Fibroblast of skin of left quadriceps (primary cell): ENCODE results near the gene RAD51AP2.
"Not testable (repeated sequence)": the region's sequence is repeated elsewhere in the genome, so short reads cannot be mapped to it uniquely, and the experiment has no call there.

Experiments
- DNase-seq, 2 experiments: peaks; one replicate each; pipeline ENCODE4 v3.0.0-alpha.2; 2013; ENCODE audit warnings: low read depth in 2 of 2

RAD51AP2 gene

GRCh38 chr2:17518212-17519154 lies at the start of gene RAD51AP2:
RAD51AP2 (minus strand) TSS chr2:17518440; CDS start chr2:17518415, 25 bp downstream.
- DNase-seq, result peak; percentile 61 to 71

GRCh38 chr2:17565726-17566125 lies 47.5 kb upstream of the RAD51AP2 start:
- not testable (repeated sequence) for DNase-seq

GRCh38 chr2:17558878-17559277 lies 40.6 kb upstream of the RAD51AP2 start:
- DNase-seq, result no peak

GRCh38 chr2:17558053-17558452 lies 39.8 kb upstream of the RAD51AP2 start:
- DNase-seq, result no peak

- DNase-seq, result no peak
Observed at GRCh38 chr2:17557596-17557995, 39.4 kb upstream of the RAD51AP2 start.

- no peak for DNase-seq
Observed at GRCh38 chr2:17555150-17555549, 36.9 kb upstream of the RAD51AP2 start.

- DNase-seq, result no peak
Observed at GRCh38 chr2:17550907-17551306, 32.7 kb upstream of the RAD51AP2 start.

GRCh38 chr2:17547737-17548136 lies 29.5 kb upstream of the RAD51AP2 start:
- DNase-seq, result no peak

GRCh38 chr2:17547237-17547636 lies 29.0 kb upstream of the RAD51AP2 start:
- DNase-seq, result no peak

- no peak for DNase-seq
Observed at GRCh38 chr2:17545680-17546613, 27.7 kb upstream of the RAD51AP2 start.

GRCh38 chr2:17544256-17544655 lies 26.0 kb upstream of the RAD51AP2 start:
- DNase-seq, result peak; percentile 93

- peak; percentile 45 to 55 for DNase-seq
Observed at GRCh38 chr2:17543848-17544247, 25.6 kb upstream of the RAD51AP2 start.

GRCh38 chr2:17543131-17543660 lies 25.0 kb upstream of the RAD51AP2 start:
- no peak for DNase-seq

GRCh38 chr2:17542471-17542870 lies 24.2 kb upstream of the RAD51AP2 start:
- DNase-seq, result no peak

- DNase-seq, result no peak
Observed at GRCh38 chr2:17541531-17541950, 23.3 kb upstream of the RAD51AP2 start.

- DNase-seq, result no peak
Observed at GRCh38 chr2:17540813-17541530, 22.7 kb upstream of the RAD51AP2 start.

GRCh38 chr2:17540093-17540812 lies 22.0 kb upstream of the RAD51AP2 start, which contains the start of gene VSNL1:
VSNL1 (plus strand) TSS chr2:17540696; CDS start chr2:17592075, 51,379 bp downstream.
- peak; percentile 90 to 91 for DNase-seq

- peak; percentile 38 to 50 for DNase-seq
Observed at GRCh38 chr2:17539611-17540092, 21.4 kb upstream of the RAD51AP2 start.

- DNase-seq, result peak; percentile 35 to 36
Observed at GRCh38 chr2:17538844-17539554, 20.8 kb upstream of the RAD51AP2 start.
